AG09319 (cell line): ENCODE measurements around the gene RHBDF2.

Experiments
- DNase-seq: peaks from one replicate; pipeline ENCODE4 v3.0.0-alpha.2; 2010; ENCODE audit warnings: low read depth; ENCODE audit errors: extremely low read depth
- TF ChIP-seq, protein P1 (sequence below): IDR thresholded peaks from 2 replicates; pipeline ENCODE4 v1.5.1; 2011; ENCODE audit warnings: low read depth, mild to moderate bottlenecking, inconsistent platforms, low read length, moderate library complexity

Gene RHBDF2

DNA sequence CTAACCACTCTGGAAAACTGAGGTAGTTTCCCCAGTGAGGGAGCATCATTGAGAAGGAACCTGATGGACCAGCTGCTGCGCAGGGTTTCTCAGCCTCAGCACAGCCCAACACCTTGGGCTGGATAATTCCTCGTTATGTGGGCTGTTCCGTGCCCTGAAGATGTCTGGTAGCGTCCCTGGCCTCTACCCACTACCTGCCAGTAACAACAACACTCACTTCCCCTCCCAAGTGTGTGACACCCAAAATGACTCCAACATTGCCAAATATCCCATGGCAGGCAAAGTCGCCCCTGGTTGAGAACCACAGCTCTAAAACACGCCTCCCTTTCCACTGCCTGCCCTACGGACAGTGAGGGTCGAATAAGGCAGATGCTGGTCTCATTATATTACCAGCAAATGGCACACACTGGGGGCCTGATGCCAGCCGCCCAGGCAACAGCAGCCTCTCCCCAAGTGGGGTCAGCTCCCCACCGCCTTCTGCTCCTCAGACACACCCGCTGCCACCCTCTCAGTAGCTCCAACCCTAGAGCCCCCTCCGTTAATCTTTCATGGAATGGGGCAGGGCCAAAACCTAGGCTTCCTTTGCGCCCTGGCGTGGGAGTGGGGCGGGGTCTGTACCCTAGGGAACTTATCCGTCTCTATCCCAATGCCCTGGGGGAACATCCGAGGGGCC is 1.0 kb downstream of the RHBDF2 start:
- TF ChIP-seq, protein P1, sequence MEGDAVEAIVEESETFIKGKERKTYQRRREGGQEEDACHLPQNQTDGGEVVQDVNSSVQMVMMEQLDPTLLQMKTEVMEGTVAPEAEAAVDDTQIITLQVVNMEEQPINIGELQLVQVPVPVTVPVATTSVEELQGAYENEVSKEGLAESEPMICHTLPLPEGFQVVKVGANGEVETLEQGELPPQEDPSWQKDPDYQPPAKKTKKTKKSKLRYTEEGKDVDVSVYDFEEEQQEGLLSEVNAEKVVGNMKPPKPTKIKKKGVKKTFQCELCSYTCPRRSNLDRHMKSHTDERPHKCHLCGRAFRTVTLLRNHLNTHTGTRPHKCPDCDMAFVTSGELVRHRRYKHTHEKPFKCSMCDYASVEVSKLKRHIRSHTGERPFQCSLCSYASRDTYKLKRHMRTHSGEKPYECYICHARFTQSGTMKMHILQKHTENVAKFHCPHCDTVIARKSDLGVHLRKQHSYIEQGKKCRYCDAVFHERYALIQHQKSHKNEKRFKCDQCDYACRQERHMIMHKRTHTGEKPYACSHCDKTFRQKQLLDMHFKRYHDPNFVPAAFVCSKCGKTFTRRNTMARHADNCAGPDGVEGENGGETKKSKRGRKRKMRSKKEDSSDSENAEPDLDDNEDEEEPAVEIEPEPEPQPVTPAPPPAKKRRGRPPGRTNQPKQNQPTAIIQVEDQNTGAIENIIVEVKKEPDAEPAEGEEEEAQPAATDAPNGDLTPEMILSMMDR = no peak
- DNase-seq = no peak

DNA sequence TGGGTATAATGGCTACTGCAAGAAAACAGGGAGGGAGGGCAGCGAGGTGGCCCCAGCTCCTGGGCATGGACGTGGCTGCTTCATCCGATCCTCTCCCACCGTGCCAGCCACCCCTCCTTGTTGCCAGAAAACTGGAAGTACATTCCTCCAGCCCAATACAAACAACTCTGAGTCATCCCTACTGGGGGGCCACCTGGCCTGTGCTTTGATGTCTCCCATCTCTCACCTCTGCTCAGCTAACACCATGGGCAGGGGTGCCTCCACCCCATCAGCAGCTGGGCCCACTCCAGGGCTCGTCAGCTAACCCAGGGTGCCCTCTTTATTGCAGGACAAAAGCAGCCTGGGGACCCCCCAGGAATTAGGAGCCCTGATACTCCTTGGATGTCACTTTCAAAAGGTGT is 2.0 kb downstream of the RHBDF2 start:
- TF ChIP-seq, protein P1 = no peak
- no peak for DNase-seq

DNA sequence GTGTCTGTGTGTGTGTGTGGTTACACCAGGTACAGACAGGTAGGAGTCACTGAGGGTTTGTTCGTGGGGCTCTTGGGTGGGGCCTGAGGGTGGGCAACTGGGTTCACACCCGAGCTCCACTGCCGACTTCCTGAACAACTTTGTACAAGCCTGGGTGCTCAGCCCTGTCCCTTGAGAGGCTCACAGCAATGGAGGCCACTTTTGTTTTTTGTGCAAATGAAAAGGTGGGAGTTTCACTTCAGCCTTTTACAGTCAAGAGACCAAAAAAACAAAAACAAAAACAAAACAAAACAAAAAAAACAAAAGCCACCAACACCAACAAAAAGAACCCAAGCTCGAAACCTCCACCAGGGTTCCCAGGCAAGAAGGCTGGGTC is 2.4 kb downstream of the RHBDF2 start:
- TF ChIP-seq, protein P1 = no peak
- no peak for DNase-seq

DNA sequence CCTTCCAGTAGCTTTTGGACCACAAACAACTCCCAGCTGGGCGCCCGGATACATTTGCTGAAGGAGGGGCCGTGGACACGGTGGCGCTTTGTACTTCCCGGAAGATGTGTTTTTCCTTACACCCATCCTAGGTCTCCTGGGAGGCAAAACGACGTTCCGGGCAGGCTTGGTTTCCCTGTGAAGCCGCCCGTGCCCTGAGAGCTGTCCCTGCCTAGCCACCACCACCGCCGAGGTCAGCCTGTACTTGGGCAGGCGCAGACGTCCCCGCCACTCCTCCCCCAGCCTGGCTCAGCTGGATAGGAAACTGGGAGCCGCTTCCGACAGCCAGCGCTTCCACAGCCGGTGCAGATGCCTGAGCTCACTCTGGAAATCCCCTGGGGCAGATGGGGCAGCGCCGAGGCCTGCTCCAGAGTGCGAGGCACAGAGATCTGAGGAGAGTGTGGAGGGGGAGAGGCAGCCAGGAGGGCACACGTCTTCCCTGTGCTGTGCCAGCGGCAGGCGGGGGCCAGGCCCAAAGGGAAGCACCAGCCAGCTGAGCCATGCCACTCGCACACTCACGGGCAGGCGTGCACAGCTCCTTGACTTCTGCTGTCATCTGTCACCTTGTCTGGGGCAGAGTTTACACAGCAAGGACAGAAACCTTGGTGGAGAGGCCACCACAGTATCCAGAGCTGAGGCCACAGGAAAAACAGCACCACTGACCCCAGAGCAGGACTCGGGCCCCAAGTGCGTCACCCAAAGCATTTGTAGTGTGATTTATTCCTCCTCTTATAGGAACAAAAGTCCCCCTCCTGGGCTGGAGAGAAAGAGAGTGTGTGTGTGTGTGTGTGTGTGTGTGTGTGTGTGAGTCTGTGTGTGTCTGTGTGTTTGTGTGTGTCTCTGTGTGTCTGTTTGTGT is 3.0 kb downstream of the RHBDF2 start:
- no peak for DNase-seq
- TF ChIP-seq, protein P1 = no peak

DNA sequence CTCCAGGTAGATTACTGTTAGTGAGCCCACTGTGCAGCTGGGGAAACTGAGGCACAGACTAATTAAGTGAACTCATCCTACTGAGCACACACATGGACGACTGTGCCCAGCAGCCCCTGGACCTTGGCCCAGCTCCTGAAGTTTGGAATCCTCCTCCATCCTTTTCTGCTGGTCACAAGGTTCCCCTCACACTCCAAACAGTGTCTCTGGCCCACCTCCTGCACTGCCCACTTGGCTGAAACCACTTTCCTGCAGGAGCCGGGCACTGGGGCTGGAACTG is 3.6 kb downstream of the RHBDF2 start:
- DNase-seq = no peak
- TF ChIP-seq, protein P1 = no peak

DNA sequence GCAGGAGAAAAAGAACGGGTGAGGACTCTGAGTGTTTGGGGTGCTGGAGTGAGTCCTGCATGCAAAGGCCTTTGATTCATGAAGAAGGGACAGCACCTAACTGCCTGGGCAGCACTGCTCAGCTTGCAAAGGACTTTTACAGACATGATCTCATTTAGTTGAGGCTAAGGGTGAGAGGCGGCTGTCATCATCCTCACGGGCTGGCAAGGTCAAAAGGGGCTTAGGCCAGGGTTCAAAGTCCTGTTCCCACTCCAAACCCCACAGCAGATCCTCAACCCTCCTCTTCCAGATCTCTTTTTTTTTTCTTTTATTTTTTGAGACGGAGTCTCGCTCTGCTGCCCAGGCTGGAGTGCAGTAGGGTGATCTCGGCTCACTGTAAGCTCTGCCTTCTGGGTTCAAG is 4.8 kb downstream of the RHBDF2 start:
- TF ChIP-seq, protein P1 = no peak
- no peak for DNase-seq

DNA sequence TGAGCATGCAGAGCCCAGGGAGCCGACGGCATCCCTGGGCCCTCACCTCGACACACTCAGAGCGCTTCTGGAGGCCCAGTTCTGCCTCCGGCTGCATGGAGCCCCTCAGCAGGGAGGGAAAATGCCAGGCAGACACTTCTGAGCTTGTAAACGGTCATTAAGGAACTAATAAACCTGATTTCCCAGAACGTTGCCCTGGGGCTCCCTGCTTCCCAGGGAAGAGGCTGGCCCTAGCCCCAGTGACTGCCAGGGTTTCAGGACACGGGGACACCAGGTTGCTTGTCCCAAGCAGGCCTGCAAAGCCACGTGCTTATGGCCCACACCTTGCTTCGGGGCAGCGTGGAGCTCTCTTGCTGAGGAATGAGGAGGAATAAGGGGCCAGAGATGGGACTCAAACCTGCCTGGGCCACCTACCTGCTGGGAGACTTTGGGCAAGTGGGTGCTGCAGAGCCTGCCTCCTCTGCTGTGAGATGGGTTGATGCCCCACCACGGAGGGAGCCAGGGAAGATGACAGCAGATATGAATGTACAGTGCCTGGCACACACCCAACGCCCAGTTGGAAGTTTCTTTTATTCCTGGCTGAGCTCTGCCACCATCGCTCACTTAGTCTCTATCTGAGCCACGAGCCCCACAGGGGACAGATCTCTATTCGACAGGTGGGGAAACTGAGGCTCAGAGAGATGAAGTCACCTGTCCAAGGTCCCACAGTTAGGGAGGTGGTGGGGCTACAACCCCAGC is 5.4 kb downstream of the RHBDF2 start:
- TF ChIP-seq, protein P1 = no peak
- DNase-seq = no peak
